ENCODE data around the gene PIEZO1.

DNA sequence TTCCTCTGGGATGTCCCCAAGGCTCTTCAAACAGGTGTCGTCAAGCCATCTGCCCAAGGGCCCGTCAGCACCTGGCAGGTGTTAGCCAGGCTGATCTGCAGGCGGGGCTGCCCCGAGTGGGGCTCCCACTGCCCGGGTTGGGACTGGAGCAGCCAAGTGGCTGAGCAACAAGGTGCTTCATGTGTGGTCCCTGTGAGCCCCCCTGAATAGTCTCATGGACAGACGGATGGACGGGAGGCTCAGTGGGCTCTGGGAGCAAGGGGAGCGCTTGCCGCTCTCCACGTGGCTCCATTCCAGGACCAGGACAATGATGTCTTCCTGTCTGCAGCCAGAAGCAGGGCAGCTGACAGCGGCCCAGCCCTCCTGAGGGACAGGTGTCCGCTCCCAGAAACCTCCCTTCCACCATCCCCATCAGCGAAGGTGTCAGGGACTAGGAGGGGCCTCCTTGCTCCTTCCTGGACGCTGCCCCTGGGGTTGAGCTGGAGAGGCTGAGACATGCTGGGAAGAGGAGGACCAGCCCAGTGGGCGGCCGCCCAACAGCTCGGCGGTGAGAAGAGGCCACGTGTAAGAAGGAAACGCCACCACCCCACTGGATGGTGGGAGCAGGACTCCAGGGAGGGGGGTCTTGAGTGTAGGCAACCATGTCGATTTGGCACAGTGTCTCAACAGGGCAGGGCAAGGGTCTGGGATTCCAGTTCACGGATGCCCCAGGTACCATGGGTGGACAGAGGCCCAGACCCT, 108.3 kb downstream of the PIEZO1 start:
- TF ChIP-seq CTCF (IDR thresholded peaks at IDR 0.05), result no peak
- TF ChIP-seq POLR2A (IDR thresholded peaks at IDR 0.05), result no peak

Data from heart left ventricle (tissue), 13 donors.